GM12878 (cell line): ENCODE measurements around the gene MVB12B.

Experiments used
- MXI1 ChIP-seq: fragments of 150-350 bp; IDR thresholded peaks from 2 replicates; pipeline ENCODE4 v1.6.1; 2011; ENCODE audit warnings: low read depth, mild to moderate bottlenecking, inconsistent platforms, low read length, improper control_type of control experiment
- POLR2A ChIP-seq: IDR thresholded peaks from 2 replicates; pipeline ENCODE4 v1.6.1; 2011; ENCODE audit warnings: low read depth, mild to moderate bottlenecking, low read length
- SREBF2 ChIP-seq: IDR thresholded peaks from 2 replicates; pipeline ENCODE4 v1.6.1; 2012; ENCODE audit warnings: mild to moderate bottlenecking, low read length
- SUZ12 ChIP-seq: fragments of 200-600 bp; sonication (generic); IDR thresholded peaks from one replicate; pipeline ENCODE4 v1.6.1; 2018; ENCODE audit warnings: antibody characterized with exemption, mild to moderate bottlenecking; ENCODE audit not compliant: unreplicated experiment

- TF ChIP-seq MXI1: no peak
- no peak for TF ChIP-seq SUZ12
- no peak for TF ChIP-seq POLR2A
- no peak for TF ChIP-seq SREBF2
These were observed 116.0 kb downstream of the MVB12B start for GRCh38 chr9:126442636-126443035.
